Hindlimb muscle (tissue), 1 donor: ENCODE measurements around the gene STYXL1. TPM values are rescaled to one million over a fixed set of nuclear protein-coding genes. Genes with fewer than 3 reads are reported as not detected.

Experiments
- DNase-seq: peaks from one replicate; pipeline ENCODE4 v3.0.0-alpha.2; 2013
- polyA plus RNA-seq: library from polyadenylated mRNA; unstranded; fragments of 120-200 nt; gene quantifications from one replicate; pipeline ENCODE4 v1.2.1, GENCODE V29; 2013; ENCODE audit not compliant: insufficient read length

The STYXL1 gene
- polyA plus RNA-seq, 1 donor, result 26.7 TPM

DNA sequence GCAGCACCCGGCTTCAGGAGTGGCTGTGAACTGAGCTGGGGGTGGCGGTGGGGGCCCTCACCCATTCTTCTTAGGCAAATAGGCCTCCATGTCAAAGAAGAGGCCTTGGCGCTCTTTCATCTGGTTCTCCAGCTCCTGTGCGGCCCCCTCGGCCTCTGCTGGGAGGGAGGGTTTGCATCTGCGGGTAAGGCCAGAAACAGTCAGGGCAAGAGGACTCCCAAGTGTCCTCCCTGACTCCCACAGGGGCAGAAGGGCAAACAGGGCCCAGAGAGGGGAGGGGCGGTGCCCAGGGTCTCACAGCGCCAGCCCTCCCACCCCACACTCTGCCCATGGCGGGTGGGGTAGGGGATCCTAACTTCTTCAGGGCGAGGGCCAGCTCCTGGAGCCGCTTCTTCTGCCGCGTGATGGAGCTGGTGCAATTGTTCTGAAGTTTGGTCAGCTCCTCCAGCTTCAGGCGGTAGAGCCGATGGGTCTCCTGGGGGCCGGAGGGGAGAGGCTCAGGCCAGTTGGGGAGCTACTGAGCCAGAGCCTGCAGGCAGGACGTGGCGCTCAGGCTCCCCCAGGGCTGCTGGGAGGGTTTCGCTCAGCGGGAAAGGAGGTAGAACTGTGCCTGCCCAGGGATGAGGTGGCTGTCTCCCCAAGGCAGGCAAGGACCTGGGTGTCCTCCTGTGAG is 55.6 kb downstream of the STYXL1 start:
- no peak for DNase-seq

DNA sequence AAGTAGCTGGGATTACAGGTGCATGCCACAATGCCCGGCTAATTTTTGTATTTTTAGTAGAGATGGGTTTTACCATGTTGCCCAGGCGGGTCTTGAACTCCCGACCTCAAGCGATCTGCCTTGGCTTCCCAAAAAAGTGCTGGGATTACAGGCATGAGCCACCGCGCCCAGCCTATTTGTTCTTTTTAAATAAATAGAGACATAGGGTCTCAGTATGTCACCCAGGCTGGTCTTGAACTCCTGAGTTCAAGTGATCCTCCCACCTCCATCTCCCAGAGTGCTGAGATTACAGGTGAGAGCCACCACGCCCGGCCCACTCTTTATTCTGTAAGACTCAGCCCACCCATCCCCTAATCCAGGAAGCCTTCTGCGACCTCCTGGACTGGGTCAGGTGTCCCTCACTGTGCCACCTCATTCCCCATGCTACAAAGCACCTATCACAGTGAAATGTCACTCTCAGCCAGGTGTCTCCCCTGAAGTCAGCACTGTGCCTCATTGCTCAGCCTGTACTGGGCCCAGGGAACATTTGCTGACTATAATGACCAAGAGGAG is 56.2 kb downstream of the STYXL1 start:
- no peak for DNase-seq

DNA sequence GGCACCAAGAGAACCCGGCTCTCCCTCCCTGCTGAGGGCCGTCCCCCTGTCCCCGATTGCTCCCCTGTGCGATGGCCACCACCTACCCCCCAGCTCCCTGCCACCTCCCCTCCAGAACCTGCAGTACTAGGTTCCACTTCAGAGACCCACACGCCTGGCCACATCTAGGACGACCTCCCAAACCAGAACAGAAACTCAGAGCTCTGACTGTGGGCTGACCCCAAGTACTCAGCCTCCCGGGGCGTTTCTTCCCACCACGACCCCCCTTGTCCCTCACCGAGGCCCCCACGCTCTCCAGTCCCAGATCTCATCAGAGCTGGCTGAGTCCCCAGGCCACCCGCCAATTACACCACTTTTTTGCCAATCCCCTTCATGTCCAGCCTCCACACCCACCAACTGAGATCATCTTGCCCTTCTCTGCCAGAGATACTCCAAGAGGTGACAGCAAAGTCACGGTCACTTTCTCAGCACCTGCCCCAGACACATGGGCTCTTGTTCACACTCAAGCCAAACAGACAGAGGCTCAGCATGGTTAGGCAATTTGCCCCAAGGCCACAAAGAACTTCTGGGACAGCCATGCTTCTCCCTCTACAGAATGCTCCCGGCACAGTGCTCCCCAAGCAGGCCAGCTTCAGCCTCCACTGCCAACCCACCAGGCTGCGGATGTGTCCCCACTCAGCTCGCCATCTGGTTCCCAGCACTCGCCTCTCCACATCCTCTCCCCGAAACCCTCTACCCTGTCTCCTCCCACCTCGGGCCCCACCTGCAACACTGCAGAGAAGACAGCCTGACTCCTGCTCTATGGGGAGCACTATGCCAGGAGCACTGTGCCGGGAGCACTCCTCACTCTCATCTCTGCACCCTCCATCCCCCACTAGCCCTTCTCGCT is 58.1 kb downstream of the STYXL1 start:
- DNase-seq, result no peak

DNA sequence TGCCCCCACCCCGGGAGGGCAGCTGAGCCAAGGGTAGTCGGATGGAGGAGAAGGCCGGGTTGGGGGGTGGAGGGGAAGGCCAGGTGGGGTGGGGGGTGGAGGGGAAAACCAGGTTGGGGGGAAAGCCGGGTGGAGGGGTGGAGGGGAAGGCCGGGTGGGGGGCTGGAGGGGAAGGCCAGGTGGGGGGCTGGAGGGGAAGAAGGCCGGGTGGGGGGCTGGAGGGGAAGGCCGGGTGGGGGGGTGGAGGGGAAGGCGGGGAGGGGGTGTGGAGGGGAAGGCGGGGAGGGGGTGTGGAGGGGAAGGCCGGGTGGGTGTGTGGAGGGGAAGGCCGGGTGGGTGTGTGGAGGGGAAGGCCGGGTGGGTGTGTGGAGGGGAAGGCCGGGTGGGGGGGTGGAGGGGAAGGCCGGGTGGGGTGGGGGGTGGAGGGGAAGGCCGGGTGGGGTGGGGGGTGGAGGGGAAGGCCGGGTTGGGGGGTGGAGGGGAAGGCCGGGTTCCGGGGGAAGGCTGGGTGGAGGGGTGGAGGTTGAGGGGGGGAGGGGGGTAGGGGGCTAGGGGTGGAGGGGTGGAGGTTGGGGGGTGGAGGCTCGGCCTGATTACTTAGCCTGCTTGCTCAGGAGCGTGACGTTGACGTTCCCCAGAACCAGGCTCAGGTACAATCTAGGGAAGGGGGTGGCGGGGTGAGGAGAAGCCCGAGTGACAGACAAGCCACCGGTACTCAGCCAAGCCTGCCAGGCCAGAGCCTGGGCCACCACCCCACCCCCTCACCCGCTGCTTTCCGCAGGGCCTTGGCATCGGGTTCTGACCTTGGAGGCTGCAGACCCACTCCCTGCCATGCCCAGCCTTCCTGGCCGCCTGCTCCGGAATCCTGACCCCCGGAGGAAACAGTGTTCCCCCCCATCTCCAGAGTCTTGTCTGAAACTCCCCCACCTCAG is 59.0 kb downstream of the STYXL1 start:
- DNase-seq, result no peak

DNA sequence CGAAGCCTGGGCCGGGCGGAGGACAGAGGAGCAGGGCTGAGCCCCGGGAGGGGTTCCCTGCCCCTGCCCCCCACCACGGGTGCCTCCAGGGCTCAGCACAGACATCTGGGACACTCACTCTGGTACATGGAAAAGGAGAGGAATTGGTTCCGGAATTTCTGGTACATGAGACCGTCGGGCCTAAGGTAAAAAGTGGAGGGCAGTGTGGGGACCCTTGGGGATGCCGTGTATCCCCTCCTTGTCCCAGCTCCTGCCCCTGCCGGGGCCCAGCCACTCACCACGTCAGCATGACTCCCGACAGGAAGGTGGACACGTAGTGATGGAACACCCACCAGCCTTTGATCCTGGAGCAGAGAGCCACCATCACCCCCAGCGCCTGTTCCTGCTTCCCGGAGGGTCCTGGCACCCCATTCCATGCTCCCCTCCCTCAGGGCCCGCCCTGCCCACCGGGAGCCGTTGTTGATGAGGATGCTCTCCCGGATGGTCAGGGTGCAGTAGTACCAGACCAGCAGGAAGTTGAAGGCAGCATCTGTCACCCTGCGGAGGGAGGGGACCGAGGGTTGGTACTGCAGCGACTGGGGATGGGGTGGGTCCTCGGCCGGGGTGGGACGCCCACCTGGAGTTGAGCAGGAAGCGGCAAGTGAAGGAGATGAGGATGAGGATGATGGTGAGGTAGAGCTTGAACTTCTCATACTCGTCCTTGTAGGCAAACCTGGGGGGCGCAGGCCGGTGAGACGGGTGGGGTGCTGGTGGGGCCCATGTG is 59.8 kb downstream of the STYXL1 start:
- no peak for DNase-seq

DNA sequence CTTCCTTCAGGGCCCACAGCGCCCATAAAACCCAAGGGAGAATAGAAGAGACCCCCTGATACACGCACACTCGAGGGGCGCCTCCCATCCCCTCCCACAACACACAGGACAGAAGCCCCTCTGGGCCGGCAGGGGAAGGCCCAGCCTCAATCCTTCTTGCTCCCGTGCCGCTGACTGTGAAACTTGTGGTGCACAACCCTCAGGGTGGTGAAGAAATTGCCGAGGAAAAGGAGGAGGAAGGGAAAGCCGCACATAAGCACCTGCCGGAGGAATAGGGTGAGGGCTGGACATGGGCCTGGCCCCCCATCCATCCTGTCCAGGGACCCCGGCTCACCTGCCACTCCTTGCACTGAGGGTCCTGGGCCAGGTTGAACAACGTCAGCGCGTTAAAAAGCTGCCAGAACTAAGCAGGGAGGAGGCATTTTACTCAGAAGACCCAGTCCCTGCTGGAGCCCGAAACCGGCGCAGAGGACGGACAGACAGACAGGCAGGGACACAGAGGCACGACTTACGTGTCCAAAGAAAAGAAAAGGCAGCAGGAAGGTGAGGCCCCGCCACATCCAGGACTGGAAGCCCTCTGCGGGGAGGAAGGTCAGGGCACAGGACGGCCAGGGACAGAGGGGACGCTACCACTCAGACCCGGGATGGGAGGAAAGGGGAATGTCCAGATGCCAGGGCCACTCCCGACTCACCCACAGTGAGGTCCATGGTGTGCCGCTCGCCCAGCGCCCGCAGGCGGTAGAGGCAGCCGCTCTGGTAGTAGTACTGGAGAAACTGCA is 60.6 kb downstream of the STYXL1 start:
- no peak for DNase-seq

DNA sequence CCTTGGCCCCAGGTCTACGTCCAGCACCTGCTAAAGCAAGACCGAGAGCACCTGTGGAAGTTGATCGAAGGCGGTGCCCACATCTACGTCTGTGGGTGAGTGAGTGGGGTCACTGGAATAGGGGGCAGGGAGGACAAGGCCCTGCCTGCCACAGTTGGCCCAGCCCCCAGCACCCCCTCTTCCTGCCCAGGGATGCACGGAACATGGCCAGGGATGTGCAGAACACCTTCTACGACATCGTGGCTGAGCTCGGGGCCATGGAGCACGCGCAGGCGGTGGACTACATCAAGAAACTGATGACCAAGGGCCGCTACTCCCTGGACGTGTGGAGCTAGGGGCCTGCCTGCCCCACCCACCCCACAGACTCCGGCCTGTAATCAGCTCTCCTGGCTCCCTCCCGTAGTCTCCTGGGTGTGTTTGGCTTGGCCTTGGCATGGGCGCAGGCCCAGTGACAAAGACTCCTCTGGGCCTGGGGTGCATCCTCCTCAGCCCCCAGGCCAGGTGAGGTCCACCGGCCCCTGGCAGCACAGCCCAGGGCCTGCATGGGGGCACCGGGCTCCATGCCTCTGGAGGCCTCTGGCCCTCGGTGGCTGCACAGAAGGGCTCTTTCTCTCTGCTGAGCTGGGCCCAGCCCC is 61.5 kb downstream of the STYXL1 start:
- no peak for DNase-seq

DNA sequence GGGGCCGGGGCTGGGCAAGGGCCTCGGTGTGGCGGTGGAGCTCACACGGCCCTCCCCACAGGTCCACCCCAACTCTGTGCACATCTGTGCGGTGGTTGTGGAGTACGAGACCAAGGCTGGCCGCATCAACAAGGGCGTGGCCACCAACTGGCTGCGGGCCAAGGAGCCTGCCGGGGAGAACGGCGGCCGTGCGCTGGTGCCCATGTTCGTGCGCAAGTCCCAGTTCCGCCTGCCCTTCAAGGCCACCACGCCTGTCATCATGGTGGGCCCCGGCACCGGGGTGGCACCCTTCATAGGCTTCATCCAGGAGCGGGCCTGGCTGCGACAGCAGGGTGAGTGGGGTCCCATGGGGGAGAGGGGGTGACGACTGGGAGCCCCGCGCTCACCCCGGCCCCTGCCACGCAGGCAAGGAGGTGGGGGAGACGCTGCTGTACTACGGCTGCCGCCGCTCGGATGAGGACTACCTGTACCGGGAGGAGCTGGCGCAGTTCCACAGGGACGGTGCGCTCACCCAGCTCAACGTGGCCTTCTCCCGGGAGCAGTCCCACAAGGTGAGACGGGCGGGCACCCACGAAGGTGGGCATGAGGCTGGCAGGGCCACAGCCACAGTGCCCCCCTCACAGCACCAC is 62.2 kb downstream of the STYXL1 start:
- DNase-seq, result no peak

DNA sequence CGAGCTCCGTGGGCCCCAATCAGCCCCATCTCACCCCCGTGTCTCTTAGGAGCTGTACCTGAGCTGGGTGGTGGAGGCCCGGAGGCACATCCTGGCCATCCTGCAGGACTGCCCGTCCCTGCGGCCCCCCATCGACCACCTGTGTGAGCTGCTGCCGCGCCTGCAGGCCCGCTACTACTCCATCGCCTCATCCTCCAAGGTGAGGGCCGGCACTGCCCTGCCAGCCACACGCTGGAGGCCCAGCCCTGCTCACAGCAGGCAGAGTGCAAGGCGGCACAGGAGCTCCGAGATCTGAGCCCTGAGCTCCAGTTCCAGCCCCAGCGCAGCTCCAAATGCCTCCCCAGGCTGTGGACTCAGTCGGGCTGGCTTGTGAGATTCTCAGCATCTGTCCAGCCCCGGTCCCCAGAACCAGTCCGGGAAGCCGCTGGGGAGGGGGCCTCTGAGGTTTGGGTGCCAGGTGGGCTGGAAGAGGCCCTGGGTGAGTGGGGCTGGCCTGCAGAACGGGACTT is 62.7 kb downstream of the STYXL1 start:
- no peak for DNase-seq

DNA sequence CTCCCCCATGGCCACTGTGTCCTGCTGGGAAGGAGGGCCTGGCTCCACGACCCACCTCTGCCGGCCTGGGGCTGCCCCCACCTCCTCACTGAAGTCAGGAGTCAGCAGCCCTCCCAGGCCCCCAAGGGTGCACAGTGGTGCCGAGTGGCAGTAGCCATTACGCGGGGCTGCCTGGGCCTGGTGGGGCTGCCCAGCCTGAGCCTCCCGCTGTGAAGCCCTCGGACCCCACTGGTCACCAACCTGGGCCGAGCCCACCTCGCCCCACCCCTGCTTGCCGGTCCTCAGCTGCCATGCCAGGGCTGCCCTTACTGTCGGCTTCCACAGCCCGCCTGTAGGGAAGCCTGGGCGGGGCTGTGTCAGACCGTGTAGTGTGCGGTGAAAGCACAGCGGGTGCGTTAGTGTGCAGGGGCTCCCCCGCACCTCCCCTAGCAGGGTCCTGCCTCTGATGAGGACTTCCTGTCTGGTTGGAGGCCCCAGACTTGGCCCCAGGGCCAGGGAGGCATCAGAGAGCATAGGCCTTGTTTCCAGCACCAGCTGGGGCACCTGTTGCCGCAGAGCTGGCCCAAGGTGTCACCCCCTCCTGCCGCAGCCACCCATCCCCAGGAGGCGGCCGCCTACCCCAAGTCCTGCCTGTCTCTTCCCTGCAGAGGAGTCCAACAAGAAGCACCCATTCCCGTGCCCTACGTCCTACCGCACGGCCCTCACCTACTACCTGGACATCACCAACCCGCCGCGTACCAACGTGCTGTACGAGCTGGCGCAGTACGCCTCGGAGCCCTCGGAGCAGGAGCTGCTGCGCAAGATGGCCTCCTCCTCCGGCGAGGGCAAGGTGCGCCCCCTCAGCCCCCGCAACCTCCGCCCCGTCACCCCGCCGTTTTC is 63.4 kb downstream of the STYXL1 start:
- DNase-seq, result no peak

DNA sequence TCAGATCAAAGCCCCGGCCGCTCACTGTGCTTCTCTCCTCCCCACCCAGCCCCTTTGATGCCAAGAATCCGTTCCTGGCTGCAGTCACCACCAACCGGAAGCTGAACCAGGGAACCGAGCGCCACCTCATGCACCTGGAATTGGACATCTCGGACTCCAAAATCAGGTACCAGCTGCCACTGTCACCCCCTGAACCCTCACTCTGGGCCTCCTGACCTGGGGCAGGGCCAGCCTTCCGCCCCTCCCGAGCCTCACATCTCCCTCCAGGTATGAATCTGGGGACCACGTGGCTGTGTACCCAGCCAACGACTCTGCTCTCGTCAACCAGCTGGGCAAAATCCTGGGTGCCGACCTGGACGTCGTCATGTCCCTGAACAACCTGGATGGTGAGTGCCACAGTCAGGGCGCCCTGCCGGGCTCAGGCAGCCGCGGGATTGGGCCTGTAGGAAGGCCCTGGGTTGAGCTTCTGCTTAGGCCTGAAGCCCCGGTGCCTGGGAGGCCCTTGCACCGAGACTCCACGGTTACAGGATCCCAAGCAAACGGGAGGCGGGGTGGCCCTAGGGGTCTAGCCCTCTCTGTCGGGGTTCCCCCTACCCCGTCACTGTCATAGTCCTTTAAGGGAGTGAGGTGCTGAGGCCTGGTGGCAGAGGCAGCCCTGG is 64.2 kb downstream of the STYXL1 start:
- DNase-seq, result no peak

DNA sequence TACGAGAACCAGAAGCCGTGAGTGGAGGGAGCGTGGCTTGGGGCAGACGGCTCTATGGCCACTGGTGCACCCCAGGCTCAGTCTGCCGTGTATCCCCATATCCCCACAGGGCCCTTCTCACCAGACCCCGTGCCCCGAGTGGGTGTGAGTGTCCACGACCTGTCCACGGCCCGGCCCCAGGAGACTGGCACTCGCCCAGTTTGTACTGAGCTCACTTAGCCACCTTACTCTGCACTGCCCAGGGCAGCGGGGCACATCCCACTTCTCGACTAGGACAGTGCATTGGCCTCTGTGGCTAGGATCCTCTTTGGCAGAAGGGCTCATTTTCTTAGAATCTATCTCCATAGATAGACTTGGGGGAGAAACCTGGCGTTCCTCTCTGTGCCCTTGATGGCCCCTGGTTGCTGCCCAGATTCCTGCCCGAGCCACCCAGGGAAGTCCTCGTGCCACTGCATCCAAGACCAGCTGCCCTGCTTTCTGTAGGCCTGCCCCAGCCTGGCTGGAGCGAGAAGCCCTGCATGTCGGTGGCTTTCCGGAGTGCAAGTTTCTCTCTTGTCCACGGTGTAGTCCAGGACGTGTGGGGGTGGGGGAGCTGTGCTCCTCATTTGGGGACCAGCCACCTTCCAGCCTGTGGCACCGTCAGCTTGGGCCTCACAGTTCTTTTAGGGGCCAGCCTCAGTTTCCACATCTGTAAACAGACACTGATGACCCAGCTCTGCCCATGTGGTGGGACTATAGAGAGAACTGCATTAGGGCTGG is 65.3 kb downstream of the STYXL1 start:
- DNase-seq, result no peak

DNA sequence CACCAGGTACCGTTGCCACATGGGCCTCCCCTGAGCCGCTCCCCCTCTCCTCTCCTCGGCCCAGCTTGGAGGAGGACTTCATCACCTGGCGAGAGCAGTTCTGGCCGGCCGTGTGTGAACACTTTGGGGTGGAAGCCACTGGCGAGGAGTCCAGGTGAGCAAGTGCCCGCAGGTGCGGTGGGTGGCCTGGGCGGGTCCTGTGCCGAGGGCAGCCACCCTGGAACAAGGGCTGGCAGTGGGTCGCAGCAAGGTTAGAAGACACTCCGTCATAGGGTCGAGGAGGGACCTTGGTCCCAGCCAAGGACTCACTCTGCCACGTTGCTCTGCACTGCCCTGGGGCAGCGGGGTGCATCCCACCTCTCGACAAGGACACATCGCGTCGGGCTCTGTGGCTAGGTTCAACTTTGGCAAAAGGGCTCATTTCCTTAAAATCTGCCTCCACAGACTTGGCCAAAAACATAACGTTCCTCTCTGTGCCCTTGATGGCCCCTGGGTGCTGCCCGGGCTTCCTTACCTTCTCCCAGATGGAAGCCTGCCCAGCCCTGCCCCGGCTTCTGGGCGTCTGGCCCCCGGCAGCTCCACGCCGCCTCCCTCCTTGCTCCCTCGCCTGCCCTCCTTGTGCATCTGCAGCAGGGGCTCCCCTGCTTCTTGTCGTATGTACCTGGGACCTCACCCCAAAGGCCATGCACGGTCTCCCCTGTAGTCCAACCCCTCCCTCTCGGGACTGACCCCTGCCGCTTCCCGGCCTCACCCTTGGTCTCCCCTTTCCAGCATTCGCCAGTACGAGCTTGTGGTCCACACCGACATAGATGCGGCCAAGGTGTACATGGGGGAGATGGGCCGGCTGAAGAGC is 66.1 kb downstream of the STYXL1 start:
- DNase-seq, result no peak

DNA sequence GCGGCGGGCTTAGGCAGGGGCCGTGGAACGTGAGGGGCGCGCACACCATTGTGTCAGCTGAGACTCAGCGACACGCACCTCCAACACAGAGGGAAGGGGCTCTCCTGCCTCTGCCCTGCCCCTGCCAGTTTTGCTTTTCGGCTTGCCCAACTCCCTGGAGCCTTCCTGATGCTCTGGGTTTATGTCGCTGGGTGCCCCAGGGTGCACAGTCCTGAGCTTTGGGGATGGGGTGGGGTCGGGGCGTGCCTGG is 66.7 kb downstream of the STYXL1 start:
- no peak for DNase-seq

DNA sequence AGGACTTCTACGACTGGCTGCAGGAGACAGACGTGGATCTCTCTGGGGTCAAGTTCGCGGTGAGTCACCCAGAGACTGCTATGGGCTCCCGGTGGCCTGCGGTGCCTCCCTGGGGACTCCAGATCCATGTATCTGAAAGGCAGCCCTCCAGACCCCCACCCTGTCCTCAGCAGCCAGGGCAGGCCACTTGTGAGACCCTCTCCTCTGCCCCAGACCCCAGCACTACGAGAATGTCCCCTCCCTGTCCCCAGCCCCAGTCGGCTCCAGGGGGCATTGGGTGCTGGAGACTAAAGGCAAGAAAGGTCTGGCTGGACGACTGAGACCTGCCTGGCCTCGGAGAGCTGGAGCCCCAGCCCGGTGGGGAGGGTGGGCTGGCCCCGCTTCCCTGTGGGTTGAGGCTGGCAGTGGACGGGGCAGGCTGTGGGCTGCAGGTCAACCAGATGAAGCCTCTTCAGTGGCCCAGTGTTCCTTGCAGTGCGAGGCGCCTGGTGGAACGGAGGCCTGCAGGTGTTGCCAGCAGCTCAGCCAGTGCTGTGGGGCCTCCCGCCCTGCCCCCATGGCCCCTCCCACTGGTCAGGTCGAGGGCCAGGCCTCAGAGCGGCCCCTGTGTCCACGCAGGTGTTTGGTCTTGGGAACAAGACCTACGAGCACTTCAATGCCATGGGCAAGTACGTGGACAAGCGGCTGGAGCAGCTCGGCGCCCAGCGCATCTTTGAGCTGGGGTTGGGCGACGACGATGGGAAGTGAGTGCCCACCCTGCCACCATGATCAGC is 67.2 kb downstream of the STYXL1 start:
- DNase-seq, result no peak
